ENCODE data around the gene PCAT7.
"Not testable (repeated sequence)": the region's sequence is repeated elsewhere in the genome, so short reads cannot be mapped to it uniquely, and the experiment has no call there.

Gene PCAT7

GRCh38 chr9:94538908-94539307, 16.0 kb upstream of the PCAT7 start:
- H3K4me3 ChIP-seq (ENCODE audit: low read depth, low read length) = no peak overlapping the region
- no peak for TF ChIP-seq CTCF (IDR thresholded peaks at IDR 0.05; ENCODE audit: borderline replicate concordance, insufficient read depth, low read depth, low read length)

GRCh38 chr9:94544335-94544734, 10.5 kb upstream of the PCAT7 start:
- not testable (repeated sequence) for H3K4me3 ChIP-seq (ENCODE audit: low read depth, low read length)

- no peak overlapping the region for H3K4me3 ChIP-seq (ENCODE audit: low read depth, low read length)
- no peak for TF ChIP-seq CTCF (IDR thresholded peaks at IDR 0.05; ENCODE audit: borderline replicate concordance, insufficient read depth, low read depth, low read length)
These were observed 8.9 kb upstream of the PCAT7 start for GRCh38 chr9:94545940-94546339.

- no peak overlapping the region for H3K4me3 ChIP-seq (ENCODE audit: low read depth, low read length)
- no peak for TF ChIP-seq CTCF (IDR thresholded peaks at IDR 0.05; ENCODE audit: borderline replicate concordance, insufficient read depth, low read depth, low read length)
These were observed 1.6 kb upstream of the PCAT7 start for GRCh38 chr9:94553029-94553938.

GRCh38 chr9:94554078-94554438, 825 bp upstream of the PCAT7 start:
- no peak for TF ChIP-seq CTCF (IDR thresholded peaks at IDR 0.05; ENCODE audit: borderline replicate concordance, insufficient read depth, low read depth, low read length)
- no peak overlapping the region for H3K4me3 ChIP-seq (ENCODE audit: low read depth, low read length)

GRCh38 chr9:94557376-94557775, 2.5 kb downstream of the PCAT7 start:
- no peak for TF ChIP-seq CTCF (IDR thresholded peaks at IDR 0.05; ENCODE audit: borderline replicate concordance, insufficient read depth, low read depth, low read length)

GRCh38 chr9:94560237-94560636, 5.4 kb downstream of the PCAT7 start:
- no peak for TF ChIP-seq CTCF (IDR thresholded peaks at IDR 0.05; ENCODE audit: borderline replicate concordance, insufficient read depth, low read depth, low read length)
- H3K4me3 ChIP-seq (ENCODE audit: low read depth, low read length) = no peak overlapping the region

More at GRCh38 chr9:94557376-94557775, 2.5 kb downstream of the PCAT7 start:
- H3K4me3 ChIP-seq (ENCODE audit: low read depth, low read length) = no peak overlapping the region
